RWPE1 (cell line): ENCODE measurements around the gene PLXDC2.

Experiments used
- CTCF ChIA-PET: fragments of 350-600 bp; sonication (Branson Sonifier 250); formaldehyde crosslinking; extraction: SDS; loops from one replicate; lab custom pipeline; 2021; lab: Yijun Ruan, JAX
- POLR2A ChIA-PET: fragments of 400-600 bp; formaldehyde crosslinking; extraction: SDS; loops from one replicate; lab custom pipeline; 2020; ENCODE audit warnings: antibody characterized with exemption; ENCODE audit not compliant: low non-redundant PET; lab: Yijun Ruan, JAX
- DNase-seq: peaks from one replicate; pipeline ENCODE4 v3.0.0; 2012; ENCODE audit warnings: low spot score
- H3K27ac ChIP-seq: fragments of 450-650 bp; 2 replicates; pipeline ENCODE4 v1.5.1; 2017
- CTCF ChIP-seq: fragments of 450-650 bp; conservative IDR thresholded peaks from 2 replicates; pipeline ENCODE4 v1.5.1; 2017; ENCODE audit warnings: low read depth, mild to moderate bottlenecking

The PLXDC2 gene

GRCh38 chr10:20007426-20007825 lies 191.2 kb downstream of the PLXDC2 start:
- ChIA-PET CTCF (no interaction called here), POLR2A (no interaction called here)
- no peak overlapping the region for H3K27ac ChIP-seq
- TF ChIP-seq CTCF: no peak
- no peak for DNase-seq

- no peak overlapping the region for H3K27ac ChIP-seq
- POLR2A ChIA-PET: no interaction called here
These were observed 197.9 kb downstream of the PLXDC2 start for GRCh38 chr10:20013991-20014750.

GRCh38 chr10:20017961-20018360 lies 201.7 kb downstream of the PLXDC2 start:
- TF ChIP-seq CTCF: no peak
- no peak for DNase-seq
- ChIA-PET POLR2A (no interaction called here), CTCF (no interaction called here)
- H3K27ac ChIP-seq: no peak overlapping the region

More at GRCh38 chr10:20013991-20014750, 197.9 kb downstream of the PLXDC2 start:
- DNase-seq: no peak
- TF ChIP-seq CTCF: no peak
- CTCF ChIA-PET: interaction anchor here (0.6 kb wide), 1 partner anchor 15 kb away, joined by 7 read pairs; no protein-coding TSS in a partner anchor

GRCh38 chr10:20020677-20021076 lies 204.4 kb downstream of the PLXDC2 start:
- TF ChIP-seq CTCF: no peak
- CTCF ChIA-PET: no interaction called here
- H3K27ac ChIP-seq: no peak overlapping the region
- POLR2A ChIA-PET: no interaction called here
- DNase-seq: no peak

- no peak for TF ChIP-seq CTCF
- ChIA-PET CTCF (interaction anchor here (0.6 kb wide), 1 partner anchor 15 kb away, joined by 7 read pairs; no protein-coding TSS in a partner anchor), POLR2A (no interaction called here)
- no peak for DNase-seq
- H3K27ac ChIP-seq: no peak overlapping the region
These were observed 213.3 kb downstream of the PLXDC2 start for GRCh38 chr10:20029523-20029922.

- DNase-seq: no peak
- POLR2A ChIA-PET: no interaction called here
- TF ChIP-seq CTCF: no peak
- H3K27ac ChIP-seq: no peak overlapping the region
- CTCF ChIA-PET: interaction anchor here (0.6 to 0.8 kb wide), 2 partner anchors 11 to 30 kb away, joined by 3 read pairs; no protein-coding TSS in a partner anchor
These were observed 217.2 kb downstream of the PLXDC2 start for GRCh38 chr10:20033476-20033875.
